ENCODE measurements around the gene RASGEF1B.

The RASGEF1B gene

GRCh38 chr4:81421346-81422218 lies 50.1 kb downstream of the RASGEF1B start:
- TF ChIP-seq, protein P1, sequence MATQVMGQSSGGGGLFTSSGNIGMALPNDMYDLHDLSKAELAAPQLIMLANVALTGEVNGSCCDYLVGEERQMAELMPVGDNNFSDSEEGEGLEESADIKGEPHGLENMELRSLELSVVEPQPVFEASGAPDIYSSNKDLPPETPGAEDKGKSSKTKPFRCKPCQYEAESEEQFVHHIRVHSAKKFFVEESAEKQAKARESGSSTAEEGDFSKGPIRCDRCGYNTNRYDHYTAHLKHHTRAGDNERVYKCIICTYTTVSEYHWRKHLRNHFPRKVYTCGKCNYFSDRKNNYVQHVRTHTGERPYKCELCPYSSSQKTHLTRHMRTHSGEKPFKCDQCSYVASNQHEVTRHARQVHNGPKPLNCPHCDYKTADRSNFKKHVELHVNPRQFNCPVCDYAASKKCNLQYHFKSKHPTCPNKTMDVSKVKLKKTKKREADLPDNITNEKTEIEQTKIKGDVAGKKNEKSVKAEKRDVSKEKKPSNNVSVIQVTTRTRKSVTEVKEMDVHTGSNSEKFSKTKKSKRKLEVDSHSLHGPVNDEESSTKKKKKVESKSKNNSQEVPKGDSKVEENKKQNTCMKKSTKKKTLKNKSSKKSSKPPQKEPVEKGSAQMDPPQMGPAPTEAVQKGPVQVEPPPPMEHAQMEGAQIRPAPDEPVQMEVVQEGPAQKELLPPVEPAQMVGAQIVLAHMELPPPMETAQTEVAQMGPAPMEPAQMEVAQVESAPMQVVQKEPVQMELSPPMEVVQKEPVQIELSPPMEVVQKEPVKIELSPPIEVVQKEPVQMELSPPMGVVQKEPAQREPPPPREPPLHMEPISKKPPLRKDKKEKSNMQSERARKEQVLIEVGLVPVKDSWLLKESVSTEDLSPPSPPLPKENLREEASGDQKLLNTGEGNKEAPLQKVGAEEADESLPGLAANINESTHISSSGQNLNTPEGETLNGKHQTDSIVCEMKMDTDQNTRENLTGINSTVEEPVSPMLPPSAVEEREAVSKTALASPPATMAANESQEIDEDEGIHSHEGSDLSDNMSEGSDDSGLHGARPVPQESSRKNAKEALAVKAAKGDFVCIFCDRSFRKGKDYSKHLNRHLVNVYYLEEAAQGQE (IDR thresholded peaks at IDR 0.05; ENCODE audit: insufficient read depth in 1 of 2, low read depth in 2 of 2, low read length in 2 of 2), result no peak
- TF ChIP-seq POLR2AphosphoS5 (IDR thresholded peaks at IDR 0.05; ENCODE audit: low read depth, low read length) (no peak), FOXP2 (optimal IDR thresholded peaks at IDR 0.05; ENCODE audit: borderline replicate concordance, extremely low read depth, extremely low read length, insufficient read depth) (no peak), SIN3A (IDR thresholded peaks at IDR 0.05; ENCODE audit: borderline replicate concordance, insufficient read depth, low read length) (no peak), TAF1 (IDR thresholded peaks at IDR 0.05; ENCODE audit: borderline replicate concordance, insufficient read depth, low read length) (no peak)

- no peak for TF ChIP-seq POLR2AphosphoS5 (IDR thresholded peaks at IDR 0.05; ENCODE audit: low read depth, low read length)
- TF ChIP-seq TAF1 (IDR thresholded peaks at IDR 0.05; ENCODE audit: borderline replicate concordance, insufficient read depth, low read length), result no peak
- TF ChIP-seq, protein P1 (IDR thresholded peaks at IDR 0.05; ENCODE audit: insufficient read depth in 1 of 2, low read depth in 2 of 2, low read length in 2 of 2), result no peak
- TF ChIP-seq FOXP2 (optimal IDR thresholded peaks at IDR 0.05; ENCODE audit: borderline replicate concordance, extremely low read depth, extremely low read length, insufficient read depth), result no peak
- no peak for TF ChIP-seq SIN3A (IDR thresholded peaks at IDR 0.05; ENCODE audit: borderline replicate concordance, insufficient read depth, low read length)
Measured at GRCh38 chr4:81418572-81418971, 53.1 kb downstream of the RASGEF1B start.

DNA sequence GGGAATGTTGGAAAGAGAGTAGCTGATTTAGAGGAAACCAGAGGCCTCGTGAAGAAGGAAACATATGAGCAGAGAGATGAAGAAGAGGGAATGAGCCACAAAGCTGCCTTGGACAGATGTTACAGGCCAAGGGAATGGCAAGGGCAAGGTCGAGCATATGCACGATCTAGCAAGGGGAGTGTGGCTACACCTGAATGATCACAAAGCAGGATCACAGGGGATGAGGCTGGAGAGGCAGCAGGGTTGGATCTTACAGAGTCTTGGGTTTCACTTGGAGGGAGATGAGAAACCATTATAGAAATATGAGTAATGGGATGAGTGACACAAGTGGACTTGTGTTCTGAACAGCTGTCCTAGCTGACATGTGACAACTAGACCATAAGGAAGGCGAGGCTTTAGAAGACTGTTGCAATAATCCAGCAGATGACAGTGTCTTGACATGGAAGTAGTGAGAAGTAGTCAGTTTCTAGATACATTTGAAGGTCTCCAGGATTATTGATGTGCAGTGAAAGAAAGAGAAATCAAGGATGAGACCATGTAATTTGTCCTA lies 58.7 kb downstream of the RASGEF1B start:
- TF ChIP-seq, protein P1 (IDR thresholded peaks at IDR 0.05; ENCODE audit: insufficient read depth in 1 of 2, low read depth in 2 of 2, low read length in 2 of 2), result no peak
- TF ChIP-seq FOXP2 (optimal IDR thresholded peaks at IDR 0.05; ENCODE audit: borderline replicate concordance, extremely low read depth, extremely low read length, insufficient read depth), result no peak
- TF ChIP-seq POLR2AphosphoS5 (IDR thresholded peaks at IDR 0.05; ENCODE audit: low read depth, low read length), result no peak
- TF ChIP-seq TAF1 (IDR thresholded peaks at IDR 0.05; ENCODE audit: borderline replicate concordance, insufficient read depth, low read length), result no peak

DNA sequence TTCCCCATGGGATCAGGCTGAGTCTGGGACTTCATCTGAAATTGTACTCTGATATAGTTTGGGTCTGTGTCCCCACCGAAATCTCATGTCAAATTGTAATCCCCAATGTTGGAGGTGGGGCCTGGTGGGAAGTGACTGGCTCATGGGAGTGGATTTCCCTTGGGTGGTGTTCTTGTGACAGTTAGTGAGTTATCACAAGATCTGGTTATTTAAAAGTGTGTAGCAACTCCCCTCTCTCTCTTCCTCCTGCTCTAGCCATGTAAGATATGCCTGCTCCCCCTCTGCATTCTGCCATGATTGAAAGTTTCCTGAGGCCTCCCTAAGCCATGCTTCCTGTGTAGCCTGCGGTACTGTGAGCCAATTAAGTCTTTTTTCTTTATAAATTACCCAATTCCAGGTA lies 61.0 kb downstream of the RASGEF1B start:
- TF ChIP-seq FOXP2 (optimal IDR thresholded peaks at IDR 0.05; ENCODE audit: borderline replicate concordance, extremely low read depth, extremely low read length, insufficient read depth) (no peak), TAF1 (IDR thresholded peaks at IDR 0.05; ENCODE audit: borderline replicate concordance, insufficient read depth, low read length) (no peak), SIN3A (IDR thresholded peaks at IDR 0.05; ENCODE audit: borderline replicate concordance, insufficient read depth, low read length) (no peak), POLR2AphosphoS5 (IDR thresholded peaks at IDR 0.05; ENCODE audit: low read depth, low read length) (no peak)
- TF ChIP-seq, protein P1 (IDR thresholded peaks at IDR 0.05; ENCODE audit: insufficient read depth in 1 of 2, low read depth in 2 of 2, low read length in 2 of 2), result no peak

Data from PFSK-1 (cell line).